HepG2 (cell line): ENCODE measurements around the gene PCBP4. TPM values are rescaled to one million over a fixed set of nuclear protein-coding genes. Genes with fewer than 3 reads are reported as not detected.

ENCODE experiments used
- ATAC-seq: fragments of 200-7000 bp; cut with Tn5 transposase; 3 replicates; pipeline ENCODE4 v1.9.1; 2020; ENCODE audit warnings: mild to moderate bottlenecking, moderate library complexity
- BruUV-seq: library from RNA; stranded (reverse); fragments of 400-500 nt; replicated peaks from 2 replicates; lab custom pipeline; 2021; lab: Mats Ljungman, UMichigan
- CTCF ChIA-PET: fragments of 300-600 bp; formaldehyde crosslinking; extraction: SDS; loops from one replicate; lab custom pipeline; 2021; ENCODE audit warnings: low total read pairs, inconsistent platforms, low intra/inter-chr PET ratio; lab: Yijun Ruan, JAX
- POLR2A ChIA-PET: fragments of 350-600 bp; sonication (Branson Sonifier 250); formaldehyde crosslinking; loops from one replicate; lab custom pipeline; 2020; ENCODE audit warnings: antibody characterized with exemption, inconsistent platforms; lab: Yijun Ruan, JAX
- DNase-seq: peaks from one replicate; pipeline ENCODE4 v3.0.0-alpha.2; 2015; ENCODE audit warnings: low spot score
- FAIRE-seq: peaks from 3 replicates; lab custom pipeline; 2011; peaks lifted over from hg19 to GRCh38; lab: Jason Lieb, UNC
- H2AFZ ChIP-seq: one replicate; pipeline ENCODE4 v1.6.1; 2011; ENCODE audit warnings: low read length, inconsistent platforms
- H3K27ac ChIP-seq: fragments of 300-600 bp; 3 replicates; pipeline ENCODE4 v1.8.0; 2011; ENCODE audit warnings: mixed run types, mild to moderate bottlenecking, mixed read lengths, low read length, inconsistent platforms; ENCODE audit not compliant: insufficient read depth; ENCODE audit errors: extremely low read length
- H3K27me3 ChIP-seq, 2 experiments: fragments of 200-600 bp in 1 of 2; 2 replicates in 1 of 2; 3 replicates in 1 of 2; pipeline versions ENCODE4 v1.6.0 to v1.8.0; 2011; ENCODE audit warnings: low read length in 2 of 2, mild to moderate bottlenecking in 2 of 2, moderate library complexity in 2 of 2, inconsistent platforms in 1 of 2; ENCODE audit not compliant: insufficient read depth in 2 of 2, control insufficient read depth in 1 of 2
- H3K36me3 ChIP-seq, 2 experiments: fragments of 200-600 bp in 1 of 2; replicated peaks in 1 of 2; 2 replicates in 1 of 2; 3 replicates in 1 of 2; pipeline versions ENCODE4 v1.5.1 to v1.8.0; 2011; ENCODE audit warnings: low read length in 2 of 2, inconsistent platforms in 1 of 2; ENCODE audit not compliant: insufficient read depth in 2 of 2, control insufficient read depth in 1 of 2
- H3K4me1 ChIP-seq: 2 replicates; pipeline ENCODE4 v1.5.1; 2012; ENCODE audit warnings: low read length, inconsistent platforms; ENCODE audit not compliant: insufficient read depth
- H3K4me2 ChIP-seq: 2 replicates; pipeline ENCODE4 v1.6.0; 2011; ENCODE audit warnings: low read depth, low read length, inconsistent platforms
- H3K4me3 ChIP-seq, 3 experiments: fragments of 200-600 bp in 1 of 3; sonication (generic), shearing (Covaris generic) in 1 of 3; replicated peaks in 1 of 3; 2 replicates each; pipeline ENCODE4 v1.5.1; 2011 to 2016; ENCODE audit warnings: low read length in 3 of 3, inconsistent platforms in 2 of 3, low read depth in 2 of 3, mild to moderate bottlenecking in 2 of 3, control low read depth in 1 of 3, mixed read lengths in 1 of 3; ENCODE audit not compliant: insufficient read depth in 1 of 3
- H3K79me2 ChIP-seq: one replicate; pipeline ENCODE4 v1.6.1; 2011; ENCODE audit warnings: low read length, inconsistent platforms; ENCODE audit not compliant: insufficient read depth
- H3K9ac ChIP-seq: 2 replicates; pipeline ENCODE4 v1.6.0; 2011; ENCODE audit warnings: mild to moderate bottlenecking, low read depth, low read length, inconsistent platforms; ENCODE audit not compliant: insufficient read depth
- H3K9me3 ChIP-seq: 2 replicates; pipeline ENCODE4 v1.5.1; 2012; ENCODE audit warnings: mild to moderate bottlenecking, low read length
- H4K20me1 ChIP-seq: 2 replicates; pipeline ENCODE4 v1.6.0; 2011; ENCODE audit warnings: inconsistent platforms, mild to moderate bottlenecking, low read length, moderate library complexity; ENCODE audit not compliant: insufficient read depth
- FOSL1 ChIP-seq: sonication (generic); formaldehyde crosslinking; IDR thresholded peaks from 2 replicates; pipeline ENCODE4 v1.9.0; 2021; ENCODE audit warnings: missing genetic modification reagents, borderline replicate concordance
- HES4 ChIP-seq: sonication (generic); formaldehyde crosslinking; IDR thresholded peaks from 2 replicates; pipeline ENCODE4 v1.9.0; 2021; ENCODE audit warnings: mild to moderate bottlenecking, missing genetic modification reagents, borderline replicate concordance
- KDM5A ChIP-seq: fragments of 200-600 bp; sonication (generic); IDR thresholded peaks from 2 replicates; pipeline ENCODE4 v1.7.0; 2018; ENCODE audit warnings: antibody characterized with exemption, mild to moderate bottlenecking, low read length, borderline replicate concordance
- LBX2 ChIP-seq: sonication (generic); formaldehyde crosslinking; IDR thresholded peaks from 2 replicates; pipeline ENCODE4 v1.5.0; 2020; ENCODE audit warnings: missing genetic modification reagents, mild to moderate bottlenecking, borderline replicate concordance
- MEIS2 ChIP-seq: sonication (generic); formaldehyde crosslinking; IDR thresholded peaks from 2 replicates; pipeline ENCODE4 v1.9.0; 2021; ENCODE audit warnings: mild to moderate bottlenecking, missing genetic modification reagents
- NONO ChIP-seq, 2 experiments: fragments of 450-650 bp in 1 of 2; sonication (generic) in 1 of 2; formaldehyde crosslinking in 1 of 2; IDR thresholded peaks in 1 of 2; conservative IDR thresholded peaks in 1 of 2; 2 replicates each; pipeline versions ENCODE4 v1.6.1 to v1.8.0; 2017 to 2022; ENCODE audit warnings: mild to moderate bottlenecking in 1 of 2, missing genetic modification reagents in 1 of 2, moderate library complexity in 1 of 2
- PHF5A ChIP-seq: IDR thresholded peaks from one replicate; pipeline ENCODE4 v1.6.1; 2018; ENCODE audit warnings: low read depth, missing genetic modification reagents; ENCODE audit not compliant: unreplicated experiment
- POGZ ChIP-seq: sonication (generic); formaldehyde crosslinking; IDR thresholded peaks from 2 replicates; pipeline ENCODE4 v1.4.0; 2020; ENCODE audit warnings: mild to moderate bottlenecking, missing genetic modification reagents
- ZNF614 ChIP-seq: IDR thresholded peaks from 2 replicates; pipeline ENCODE4 v1.6.1; 2018; ENCODE audit warnings: missing biosample characterization, missing genetic modification reagents, inconsistent platforms, borderline replicate concordance
- ZSCAN21 ChIP-seq: sonication (generic); formaldehyde crosslinking; IDR thresholded peaks from 2 replicates; pipeline ENCODE4 v1.8.0; 2022; ENCODE audit warnings: mild to moderate bottlenecking, missing genetic modification reagents, moderate library complexity, borderline replicate concordance
- WGBS: methylation state at CpG from one replicate; pipeline ENCODE4 v1.1.6; 2017; ENCODE audit warnings: low lambda C conversion rate; 5-methylcytosine and 5-hydroxymethylcytosine counted together
- in situ Hi-C: cut with HindIII; loops from 2 replicates; pipeline ENCODE4 v1.10.0; 2017; ENCODE audit warnings: low pct_unique_long_range_greater_than_20kb; ENCODE audit not compliant: extremely low pct_ligation_motif_present
- intact Hi-C: fragments of 100-400 bp; cut with micrococcal nuclease; formaldehyde crosslinking; loops from one replicate; pipeline ENCODE4 v1.10.0; 2022; ENCODE audit not compliant: unreplicated experiment
- polyA plus RNA-seq, 8 experiments: library from polyadenylated mRNA; depleted of rRNA in 3 of 8; stranded (reverse) in 7 of 8; unstranded in 1 of 8; fragments of >200 nt; fragmentation: Illumina TruSeq in 4 of 8; extraction: Trizol in 4 of 8; gene quantifications; 2 replicates each; pipeline versions ENCODE4 v1.2.1 to v1.2.3, GENCODE V29; 2011 to 2016; ENCODE audit warnings: low read depth in 4 of 8, missing spikeins in 1 of 8, mixed read lengths in 1 of 8; ENCODE audit not compliant: insufficient read depth in 1 of 8
- total RNA-seq, 5 experiments: library from RNA; depleted of rRNA; stranded (reverse); fragments of >200 nt; fragmentation: Illumina TruSeq; extraction: Trizol; gene quantifications; 2 replicates each; pipeline ENCODE4 v1.2.3, GENCODE V29; 2016; ENCODE audit warnings: low read depth in 1 of 5
- TF ChIP-seq, protein P1 (sequence below): sonication (generic); formaldehyde crosslinking; IDR thresholded peaks from 2 replicates; pipeline ENCODE4 v1.4.0; 2020; ENCODE audit warnings: missing genetic modification reagents

The PCBP4 gene
- total and polyA plus RNA-seq, 2 of the 13 experiments (the other 11 are each of a cell fraction or from before 2014, with no cell fraction given), result 36.8 to 51.3 TPM

DNA sequence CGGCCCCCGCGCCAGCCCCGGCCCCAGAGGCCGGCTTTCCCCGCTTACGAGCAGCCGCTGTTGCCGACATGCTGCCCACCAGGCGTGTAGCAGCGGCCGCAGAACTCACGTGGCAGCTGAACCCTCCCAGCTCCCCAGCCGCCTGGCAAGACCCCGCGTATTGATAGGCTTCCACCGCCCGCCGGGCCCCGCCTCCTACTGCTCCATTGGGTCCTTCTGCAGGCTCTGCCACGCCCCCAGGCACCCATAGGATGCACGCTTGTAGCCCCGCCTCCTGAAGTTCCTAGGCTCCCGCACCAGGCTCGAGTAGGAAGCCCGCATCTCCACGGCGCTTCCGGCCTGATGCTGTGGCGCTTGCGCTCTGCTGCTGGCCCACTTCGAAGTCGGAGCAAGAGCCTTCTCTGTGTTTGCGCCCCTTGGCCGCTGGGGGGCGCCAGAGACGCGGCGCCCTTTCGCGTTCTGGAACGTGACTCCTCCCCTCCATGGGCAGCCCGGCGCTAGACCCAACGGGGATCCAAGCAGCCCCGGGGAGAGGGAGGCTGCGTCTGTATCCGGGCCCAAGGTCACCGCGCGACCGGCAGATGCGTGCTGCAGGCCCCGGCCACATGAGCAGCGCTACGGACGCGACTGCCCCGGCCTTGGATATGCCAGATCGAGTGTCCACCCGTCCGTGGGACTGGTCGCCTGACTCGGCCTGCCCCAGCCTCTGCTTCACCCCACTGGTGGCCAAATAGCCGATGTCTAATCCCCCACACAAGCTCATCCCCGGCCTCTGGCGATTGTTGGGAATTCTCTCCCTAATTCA is 25.3 kb downstream of the PCBP4 start, which contains the start of the genes PARP3 and RRP9 (continued):
- TF ChIP-seq LBX2, result peak; percentile 86; the same call in 1 of the 2 replicates
- TF ChIP-seq, protein P1, sequence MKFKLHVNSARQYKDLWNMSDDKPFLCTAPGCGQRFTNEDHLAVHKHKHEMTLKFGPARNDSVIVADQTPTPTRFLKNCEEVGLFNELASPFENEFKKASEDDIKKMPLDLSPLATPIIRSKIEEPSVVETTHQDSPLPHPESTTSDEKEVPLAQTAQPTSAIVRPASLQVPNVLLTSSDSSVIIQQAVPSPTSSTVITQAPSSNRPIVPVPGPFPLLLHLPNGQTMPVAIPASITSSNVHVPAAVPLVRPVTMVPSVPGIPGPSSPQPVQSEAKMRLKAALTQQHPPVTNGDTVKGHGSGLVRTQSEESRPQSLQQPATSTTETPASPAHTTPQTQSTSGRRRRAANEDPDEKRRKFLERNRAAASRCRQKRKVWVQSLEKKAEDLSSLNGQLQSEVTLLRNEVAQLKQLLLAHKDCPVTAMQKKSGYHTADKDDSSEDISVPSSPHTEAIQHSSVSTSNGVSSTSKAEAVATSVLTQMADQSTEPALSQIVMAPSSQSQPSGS, result peak; percentile 50; the same call in 1 of the 2 replicates
- peak; percentile 91 for TF ChIP-seq HES4

DNA sequence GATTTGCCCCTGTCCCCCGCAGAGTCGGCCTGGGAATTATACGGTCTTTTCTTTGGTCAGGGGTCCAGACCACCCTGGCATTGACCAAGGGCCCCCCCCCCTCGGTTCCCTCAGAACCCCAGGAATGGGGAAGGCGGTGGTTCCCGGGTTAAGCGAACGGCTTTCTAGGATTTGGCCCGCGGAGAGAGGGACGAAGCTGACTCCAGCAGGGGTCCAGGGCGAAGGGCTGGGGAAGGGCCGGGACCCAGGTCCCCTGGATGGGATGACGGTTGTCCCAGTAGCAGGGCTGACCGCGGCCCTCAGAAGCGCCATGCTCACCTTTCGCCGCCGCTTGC is 25.8 kb downstream of the PCBP4 start:
- Histone ChIP-seq H3K4me1 (peaks cover 33% of the 10 kb centered on the region), H3K79me2 (peaks cover 28% of the 10 kb centered on the region), H3K36me3 (peaks cover 8 to 24% of the 10 kb centered on the region in 2 experiments; a peak in 3 of 5 replicates)
- in situ Hi-C loops, result no loop called here
- ATAC-seq, result no peak
- intact Hi-C loops, result no loop called here
- CTCF ChIA-PET, result interaction anchor here (1.2 to 2.1 kb wide), 4 partner anchors 33 to 60 kb away, joined by 3 to 34 read pairs (median 14); partner anchors contain the start of genes ABHD14A, ABHD14B, ACY1 and RPL29
- no peak for TF ChIP-seq PHF5A (CRISPR knock-in tag)
- TF ChIP-seq ZNF614 (CRISPR knock-in tag), result no peak
- TF ChIP-seq NONO (IDR thresholded peaks at IDR 0.05), result no peak
- no peak for TF ChIP-seq NONO (CRISPR knock-in tag; conservative IDR thresholded peaks at IDR 0.05)
- TF ChIP-seq FOSL1 (CRISPR knock-in tag), result no peak
- peak; percentile 11; the same call in 1 of the 2 replicates for TF ChIP-seq ZSCAN21 (CRISPR knock-in tag)
- 0 out of 2 replicates have a peak, but pooled peaks have one; percentile 20 for TF ChIP-seq KDM5A
- TF ChIP-seq POGZ (CRISPR knock-in tag), result no peak
- 0 out of 2 replicates have a peak, but pooled peaks have one; percentile 25 for TF ChIP-seq MEIS2 (CRISPR knock-in tag)
- TF ChIP-seq, all 625 proteins: peak for 3
- Histone ChIP-seq H3K27me3 (no peaks in the 10 kb centered on the region; a peak in 1 of 5 replicates), H4K20me1 (no peaks in the 10 kb centered on the region; the same call in 1 of the 2 replicates), H3K27ac (peak overlapping the region; percentile 41), H3K4me3 (peak overlapping the region; percentile 75 to 84 (median 80)), H2AFZ (no peak overlapping the region), H3K9ac (peak overlapping the region; percentile 82), H3K4me2 (peak overlapping the region; percentile 95), H3K9me3 (no peaks in the 10 kb centered on the region)
- no TSS peak for BruUV-seq
- POLR2A ChIA-PET, result interaction anchor here (0.7 to 4.5 kb wide), 13 partner anchors 9 to 297 kb away, joined by 3 to 173 read pairs (median 13); partner anchors contain the start of genes ABHD14A, ABHD14B, ACY1 and DUSP7
- WGBS, result no CpG with 5 or more reads among the region's 20 CpGs
- no peak for FAIRE-seq
- DNase-seq, result no peak
